Testis (tissue), 2 donors: ENCODE data around the gene RAB27A.

Experiments
- POLR2A ChIP-seq: fragments of 450-650 bp; IDR thresholded peaks from one replicate; pipeline ENCODE4 v1.6.1; 2017; ENCODE audit warnings: antibody characterized with exemption, mild to moderate bottlenecking, moderate library complexity
- TF ChIP-seq, protein P1 (sequence below), 3 experiments: fragments of 450-650 bp in 2 of 3; fragments of 200-600 bp in 1 of 3; sonication (generic) in 1 of 3; IDR thresholded peaks; one replicate each; pipeline ENCODE4 v1.5.1; 2016 to 2019; ENCODE audit warnings: antibody characterized with exemption in 3 of 3, mild to moderate bottlenecking in 2 of 3, moderate library complexity in 1 of 3

GRCh38 chr15:55334997-55335396 lies 45.4 kb upstream of the RAB27A start:
- TF ChIP-seq, protein P1, sequence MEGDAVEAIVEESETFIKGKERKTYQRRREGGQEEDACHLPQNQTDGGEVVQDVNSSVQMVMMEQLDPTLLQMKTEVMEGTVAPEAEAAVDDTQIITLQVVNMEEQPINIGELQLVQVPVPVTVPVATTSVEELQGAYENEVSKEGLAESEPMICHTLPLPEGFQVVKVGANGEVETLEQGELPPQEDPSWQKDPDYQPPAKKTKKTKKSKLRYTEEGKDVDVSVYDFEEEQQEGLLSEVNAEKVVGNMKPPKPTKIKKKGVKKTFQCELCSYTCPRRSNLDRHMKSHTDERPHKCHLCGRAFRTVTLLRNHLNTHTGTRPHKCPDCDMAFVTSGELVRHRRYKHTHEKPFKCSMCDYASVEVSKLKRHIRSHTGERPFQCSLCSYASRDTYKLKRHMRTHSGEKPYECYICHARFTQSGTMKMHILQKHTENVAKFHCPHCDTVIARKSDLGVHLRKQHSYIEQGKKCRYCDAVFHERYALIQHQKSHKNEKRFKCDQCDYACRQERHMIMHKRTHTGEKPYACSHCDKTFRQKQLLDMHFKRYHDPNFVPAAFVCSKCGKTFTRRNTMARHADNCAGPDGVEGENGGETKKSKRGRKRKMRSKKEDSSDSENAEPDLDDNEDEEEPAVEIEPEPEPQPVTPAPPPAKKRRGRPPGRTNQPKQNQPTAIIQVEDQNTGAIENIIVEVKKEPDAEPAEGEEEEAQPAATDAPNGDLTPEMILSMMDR (IDR thresholded peaks at IDR 0.05): no peak
- TF ChIP-seq POLR2A: no peak
